Neuron (in vitro differentiated cells): ENCODE data around the gene CDK8.

ENCODE experiments used
- H2AFZ ChIP-seq: one replicate; pipeline ENCODE4 v1.6.1; 2013; ENCODE audit warnings: low read depth, mild to moderate bottlenecking, inconsistent platforms, low read length, moderate library complexity
- H3K27me3 ChIP-seq: one replicate; pipeline ENCODE4 v1.6.1; 2013; ENCODE audit warnings: low read length; ENCODE audit not compliant: insufficient read depth
- H3K36me3 ChIP-seq: one replicate; pipeline ENCODE4 v1.6.1; 2013; ENCODE audit warnings: low read length; ENCODE audit not compliant: insufficient read depth
- H3K4me1 ChIP-seq: one replicate; pipeline ENCODE4 v1.6.1; 2013; ENCODE audit warnings: low read length; ENCODE audit not compliant: insufficient read depth
- H3K4me3 ChIP-seq: 2 replicates; pipeline ENCODE4 v1.5.1; 2013; ENCODE audit warnings: mild to moderate bottlenecking, low read length, moderate library complexity
- H3K9me3 ChIP-seq: one replicate; pipeline ENCODE4 v1.6.1; 2013; ENCODE audit warnings: low read length

The CDK8 gene

GRCh38 chr13:26253787-26254582 lies at the start of gene CDK8:
TSS of gene CDK8 (plus strand) at chr13:26254129. CDS start at chr13:26254642, 513 bp downstream.
- no peaks in the 10 kb centered on the region for H3K36me3 ChIP-seq
- peak within 1 kb of the TSS; percentile 99 for H2AFZ ChIP-seq
- H3K9me3 ChIP-seq: no peaks in the 10 kb centered on the region
- H3K4me1 ChIP-seq: peaks cover 26% of the 10 kb centered on the region
- H3K4me3 ChIP-seq: peak within 1 kb of the TSS; percentile 89
- peaks cover 10% of the 10 kb centered on the region for H3K27me3 ChIP-seq

GRCh38 chr13:26208287-26208686 lies 45.6 kb upstream of the CDK8 start:
- H3K36me3 ChIP-seq: peaks cover 28% of the 10 kb centered on the region
- no peaks in the 10 kb centered on the region for H3K27me3 ChIP-seq
- no peaks in the 10 kb centered on the region for H3K9me3 ChIP-seq
- no peaks in the 10 kb centered on the region for H3K4me1 ChIP-seq
- no peak overlapping the region for H2AFZ ChIP-seq
- H3K4me3 ChIP-seq: no peak overlapping the region

- Histone ChIP-seq H3K36me3 (peaks cover 73% of the 10 kb centered on the region), H2AFZ (no peak overlapping the region)
Observed at GRCh38 chr13:26213345-26213744, 40.6 kb upstream of the CDK8 start.

GRCh38 chr13:26213982-26214381 lies 39.9 kb upstream of the CDK8 start:
- H3K9me3 ChIP-seq: no peaks in the 10 kb centered on the region
- H3K36me3 ChIP-seq: peaks cover 76% of the 10 kb centered on the region

More at GRCh38 chr13:26213345-26213744, 40.6 kb upstream of the CDK8 start:
- no peaks in the 10 kb centered on the region for H3K4me1 ChIP-seq
- no peak overlapping the region for H3K4me3 ChIP-seq
- no peaks in the 10 kb centered on the region for H3K9me3 ChIP-seq
- H3K27me3 ChIP-seq: no peaks in the 10 kb centered on the region

GRCh38 chr13:26216042-26216441 lies 37.9 kb upstream of the CDK8 start:
- Histone ChIP-seq H3K9me3 (no peaks in the 10 kb centered on the region), H3K27me3 (no peaks in the 10 kb centered on the region), H3K4me3 (no peak overlapping the region), H2AFZ (no peak overlapping the region), H3K36me3 (peaks cover 79% of the 10 kb centered on the region), H3K4me1 (peaks cover 11% of the 10 kb centered on the region)

More at GRCh38 chr13:26213982-26214381, 39.9 kb upstream of the CDK8 start:
- H3K4me3 ChIP-seq: no peak overlapping the region
- H3K4me1 ChIP-seq: no peaks in the 10 kb centered on the region
- no peaks in the 10 kb centered on the region for H3K27me3 ChIP-seq
- no peak overlapping the region for H2AFZ ChIP-seq

GRCh38 chr13:26219726-26220125 lies 34.2 kb upstream of the CDK8 start:
- no peaks in the 10 kb centered on the region for H3K9me3 ChIP-seq
- H3K4me1 ChIP-seq: peaks cover 14% of the 10 kb centered on the region
- peaks cover 51% of the 10 kb centered on the region for H3K36me3 ChIP-seq
- H3K4me3 ChIP-seq: no peak overlapping the region
- H2AFZ ChIP-seq: no peak overlapping the region
- H3K27me3 ChIP-seq: no peaks in the 10 kb centered on the region

GRCh38 chr13:26220575-26220974 lies 33.4 kb upstream of the CDK8 start:
- no peaks in the 10 kb centered on the region for H3K27me3 ChIP-seq
- H3K4me3 ChIP-seq: peak overlapping the region; percentile 76
- no peaks in the 10 kb centered on the region for H3K9me3 ChIP-seq
- H3K36me3 ChIP-seq: peaks cover 42% of the 10 kb centered on the region
- H2AFZ ChIP-seq: no peak overlapping the region
- H3K4me1 ChIP-seq: peaks cover 14% of the 10 kb centered on the region

GRCh38 chr13:26221399-26221720 lies 32.6 kb upstream of the CDK8 start:
- H3K4me3 ChIP-seq: peak overlapping the region; percentile 76
- H3K4me1 ChIP-seq: peaks cover 14% of the 10 kb centered on the region
- H3K27me3 ChIP-seq: no peaks in the 10 kb centered on the region
- no peaks in the 10 kb centered on the region for H3K9me3 ChIP-seq
- peak overlapping the region; percentile 84 for H2AFZ ChIP-seq
- H3K36me3 ChIP-seq: peaks cover 35% of the 10 kb centered on the region

GRCh38 chr13:26221721-26222519 lies 32.0 kb upstream of the CDK8 start, which contains the start of gene RNF6:
TSS of gene RNF6 (minus strand) at chr13:26222314. CDS start at chr13:26219649, 2,665 bp downstream.
- Histone ChIP-seq H3K4me3 (peak within 1 kb of the TSS; percentile 76), H3K4me1 (peaks cover 14% of the 10 kb centered on the region), H3K9me3 (no peaks in the 10 kb centered on the region), H3K36me3 (peaks cover 29% of the 10 kb centered on the region), H3K27me3 (no peaks in the 10 kb centered on the region), H2AFZ (peak within 1 kb of the TSS; percentile 84)

- Histone ChIP-seq H3K9me3 (no peaks in the 10 kb centered on the region), H3K4me3 (peak overlapping the region; percentile 76), H3K27me3 (no peaks in the 10 kb centered on the region), H2AFZ (peak overlapping the region; percentile 84), H3K36me3 (peaks cover 23% of the 10 kb centered on the region), H3K4me1 (peaks cover 14% of the 10 kb centered on the region)
Observed at GRCh38 chr13:26222520-26223046, 31.3 kb upstream of the CDK8 start.

GRCh38 chr13:26225896-26226617 lies 27.9 kb upstream of the CDK8 start:
- Histone ChIP-seq H3K27me3 (peaks cover under 1% of the 10 kb centered on the region), H3K9me3 (no peaks in the 10 kb centered on the region), H2AFZ (no peak overlapping the region), H3K36me3 (no peaks in the 10 kb centered on the region), H3K4me3 (no peak overlapping the region), H3K4me1 (peaks cover 4% of the 10 kb centered on the region)

- H3K4me3 ChIP-seq: no peak overlapping the region
- H3K36me3 ChIP-seq: no peaks in the 10 kb centered on the region
- no peaks in the 10 kb centered on the region for H3K4me1 ChIP-seq
- no peaks in the 10 kb centered on the region for H3K9me3 ChIP-seq
- H2AFZ ChIP-seq: no peak overlapping the region
- H3K27me3 ChIP-seq: peaks cover 8% of the 10 kb centered on the region
Observed at GRCh38 chr13:26227166-26227971, 26.6 kb upstream of the CDK8 start.
